GM12892 (cell line): Measurements from ENCODE around the gene SLC10A3.

Source experiments
- POLR2A ChIP-seq: IDR thresholded peaks from 2 replicates; pipeline ENCODE4 v1.6.1; 2011; ENCODE audit warnings: low read depth, low read length, control low read depth
- POLR2AphosphoS5 ChIP-seq: IDR thresholded peaks from 2 replicates; pipeline ENCODE4 v1.6.1; 2011; ENCODE audit warnings: low read depth, low read length, control low read depth

DNA sequence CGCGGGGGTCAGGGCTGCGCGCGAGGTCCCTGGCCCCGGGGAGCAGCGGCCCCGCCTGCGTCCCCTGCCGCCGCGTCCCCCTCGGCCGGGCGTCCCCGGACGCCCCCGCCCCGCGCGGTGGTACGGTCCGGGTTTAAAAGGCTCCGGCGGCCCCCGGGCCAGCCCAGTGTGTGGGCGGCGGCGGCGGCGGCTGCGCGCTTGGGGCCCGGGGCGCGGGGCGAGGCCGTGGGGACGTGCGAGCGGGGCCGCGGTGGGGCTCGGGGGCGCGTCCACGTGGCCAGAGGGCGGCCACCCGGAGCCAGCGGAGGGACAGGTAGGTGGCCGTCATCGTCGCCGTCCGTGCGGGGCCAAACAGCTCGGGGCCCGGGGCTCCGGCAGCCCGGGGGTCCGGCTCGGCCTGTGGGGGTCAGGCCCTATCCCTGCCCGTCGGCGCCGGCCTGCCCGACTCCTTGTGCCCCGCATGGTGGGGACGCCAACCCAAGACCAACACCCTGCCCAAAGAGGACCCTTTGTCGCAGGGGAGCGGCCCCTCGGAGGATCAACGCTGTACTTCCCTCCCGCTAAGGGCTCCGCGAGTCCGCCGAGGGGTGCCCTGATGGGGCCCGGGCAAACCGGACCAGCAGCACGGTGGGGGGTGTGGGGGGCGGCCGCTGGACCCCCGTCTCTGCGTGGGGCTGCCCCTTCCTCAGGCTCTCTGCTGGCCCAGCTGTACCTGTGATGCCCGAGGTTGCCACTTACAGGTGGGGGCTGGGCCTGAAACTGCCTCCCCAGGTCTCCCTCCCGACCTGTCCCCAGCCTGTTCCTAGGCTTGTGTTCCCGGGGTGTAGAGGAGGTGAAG lies 32.1 kb downstream of the SLC10A3 start, which contains the start of gene PLXNA3:
- TF ChIP-seq POLR2A (peak; percentile 68; the same call in 1 of the 2 replicates), POLR2AphosphoS5 (no peak)
